Fibroblast of gingiva (primary cell): ENCODE results near the gene DENND2A.

Experiments used
- DNase-seq: peaks from one replicate; pipeline ENCODE4 v3.0.0-alpha.2; 2011; ENCODE audit warnings: low read depth

Gene DENND2A

DNA sequence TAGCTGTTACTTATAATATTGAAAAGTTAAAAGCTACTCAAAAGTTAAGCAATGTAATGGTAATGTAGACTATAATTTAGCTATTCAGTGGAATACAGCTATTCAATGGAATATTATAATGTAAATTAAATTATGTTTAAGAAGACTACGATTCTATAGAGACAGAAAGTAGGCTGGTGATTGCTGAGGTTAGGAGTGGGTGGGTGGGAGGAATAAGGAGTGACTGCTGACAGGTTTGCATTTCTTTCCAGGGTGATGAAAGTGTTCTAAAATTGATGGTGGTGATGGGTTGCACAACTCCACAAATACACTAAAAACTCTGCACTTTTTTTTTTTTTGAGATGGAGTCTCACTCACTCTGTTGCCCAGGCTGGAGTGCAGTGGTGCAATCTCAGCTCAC is 21.4 kb downstream of the DENND2A start:
- no peak for DNase-seq

DNA sequence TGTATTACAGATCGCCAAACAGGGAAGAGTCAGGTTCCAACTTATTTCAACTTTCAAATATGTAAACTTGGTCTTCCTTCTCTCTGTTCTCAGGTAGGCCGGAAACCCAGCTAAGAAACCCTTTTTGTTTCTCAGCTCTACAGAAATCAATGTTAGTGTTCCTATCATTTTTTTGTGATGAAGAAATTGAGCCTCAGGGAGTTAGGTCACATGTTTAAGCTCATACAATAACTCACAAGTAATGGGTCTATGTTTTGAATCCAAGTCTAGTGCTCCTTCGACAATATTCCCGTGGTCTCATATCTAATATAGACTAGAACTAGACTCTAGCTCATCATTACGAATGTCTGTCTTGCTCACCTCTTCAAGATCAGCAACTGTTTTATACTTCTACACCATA is 22.3 kb downstream of the DENND2A start:
- DNase-seq = no peak

GRCh38 chr7:140617081-140617480 is 23.5 kb downstream of the DENND2A start:
- no peak for DNase-seq

DNA sequence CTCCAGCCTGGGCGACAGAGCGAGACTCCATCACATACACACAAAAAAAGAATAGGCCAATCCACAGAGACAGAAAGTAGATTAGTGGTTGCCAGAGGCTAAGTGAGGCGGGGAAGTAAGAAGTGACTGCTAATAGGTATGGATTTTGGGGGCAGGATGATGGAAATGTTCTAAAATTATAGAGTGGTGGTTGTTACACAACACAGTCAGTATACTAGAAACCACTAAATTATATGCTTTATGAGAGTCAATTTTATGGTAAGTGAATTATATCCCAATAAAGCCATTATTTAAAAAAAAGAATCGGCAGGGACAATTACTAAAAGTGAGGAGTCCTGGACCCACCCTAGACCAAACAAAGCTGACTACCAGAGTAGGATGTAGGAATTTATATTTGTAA is 24.3 kb downstream of the DENND2A start:
- DNase-seq = no peak

DNA sequence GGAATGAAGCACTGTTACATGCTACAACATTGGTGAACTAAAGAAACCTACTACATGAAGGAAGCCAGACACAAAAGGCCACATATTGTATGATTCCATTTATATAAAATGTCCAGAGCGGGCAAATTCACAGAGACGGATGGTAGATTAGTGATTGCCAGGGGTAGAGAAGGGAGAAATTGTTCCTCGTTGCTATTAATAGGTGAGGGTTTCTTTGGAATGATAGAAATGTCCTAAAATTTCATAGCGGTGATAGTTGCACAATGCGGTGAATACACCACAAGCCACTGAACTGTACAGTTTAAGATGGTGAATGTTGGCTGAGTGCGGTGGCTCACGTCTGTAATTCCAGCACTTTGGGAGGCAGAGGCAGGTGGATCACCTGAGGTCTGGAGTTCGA is 29.0 kb downstream of the DENND2A start:
- no peak for DNase-seq

DNA sequence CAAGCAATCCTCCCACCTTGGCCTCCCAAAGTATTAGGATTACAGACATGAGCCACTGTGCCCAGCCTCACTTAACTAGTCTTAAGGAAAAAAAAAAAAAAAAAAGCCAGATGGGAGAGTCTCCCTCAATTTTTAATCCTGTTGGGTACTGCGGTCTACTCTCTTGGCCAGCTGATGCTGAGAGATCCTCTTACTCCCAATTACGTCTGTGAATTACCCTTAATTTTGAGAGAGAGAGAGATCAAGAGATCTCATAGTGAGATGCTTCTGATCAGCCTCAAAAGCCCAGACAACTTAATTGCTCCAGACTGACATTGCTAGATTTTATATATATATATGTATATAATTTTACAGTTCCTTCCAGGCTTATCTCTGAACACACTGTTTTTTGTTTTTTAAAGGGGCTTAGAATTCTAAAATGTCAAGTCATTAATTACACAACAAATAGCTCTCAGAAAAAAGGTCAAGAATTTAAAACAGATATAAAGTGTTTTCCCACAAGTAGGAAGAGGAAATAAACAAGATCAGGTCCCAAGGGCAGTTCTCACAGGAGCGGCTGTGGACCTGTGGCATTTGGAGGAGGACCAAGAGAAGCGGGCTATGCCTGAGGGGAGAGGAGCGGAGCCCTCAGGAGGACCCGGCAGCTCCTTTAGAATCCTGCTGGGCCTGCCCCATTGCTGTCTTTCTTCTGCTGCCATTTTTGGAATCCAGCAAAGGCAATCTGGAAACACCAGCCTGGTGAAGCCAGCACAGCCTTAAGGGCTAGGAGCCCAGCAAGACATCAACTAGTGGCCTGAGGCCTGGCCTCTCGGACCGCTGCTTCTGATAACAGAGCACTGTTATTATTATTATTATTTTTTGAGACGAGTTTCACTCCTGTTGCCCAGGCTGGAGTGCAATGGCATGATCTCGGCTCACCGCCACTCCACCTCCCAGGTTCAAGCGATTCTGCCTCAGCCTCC is 30.1 kb downstream of the DENND2A start:
- DNase-seq = peak; percentile 51

- DNase-seq = no peak
These were observed 31.0 kb downstream of the DENND2A start for GRCh38 chr7:140609646-140610045.

- peak; percentile 94 for DNase-seq
These were observed 33.1 kb downstream of the DENND2A start for GRCh38 chr7:140607441-140607989.

DNA sequence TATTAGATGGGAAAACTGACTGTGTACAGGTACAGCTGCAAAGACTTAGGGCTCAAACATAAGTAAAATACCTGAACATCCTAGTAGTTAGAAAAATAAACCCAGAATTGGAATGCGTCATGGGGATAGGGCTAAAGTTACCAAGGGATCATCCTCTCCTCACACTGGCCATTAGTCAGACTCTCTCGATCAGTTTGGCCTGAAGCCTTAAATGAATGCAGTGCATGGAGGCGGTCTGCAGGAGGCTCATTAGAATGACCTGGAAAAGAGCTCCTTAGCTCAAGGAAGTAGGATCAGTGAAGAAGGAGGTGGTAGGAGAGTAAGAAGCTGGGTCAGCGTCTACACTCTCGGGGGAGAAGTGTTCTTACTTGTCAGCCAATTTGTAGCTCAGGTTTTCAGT is 35.3 kb downstream of the DENND2A start:
- DNase-seq = peak; percentile 70

GRCh38 chr7:140604760-140605159 is 35.9 kb downstream of the DENND2A start:
- peak; percentile 89 for DNase-seq

DNA sequence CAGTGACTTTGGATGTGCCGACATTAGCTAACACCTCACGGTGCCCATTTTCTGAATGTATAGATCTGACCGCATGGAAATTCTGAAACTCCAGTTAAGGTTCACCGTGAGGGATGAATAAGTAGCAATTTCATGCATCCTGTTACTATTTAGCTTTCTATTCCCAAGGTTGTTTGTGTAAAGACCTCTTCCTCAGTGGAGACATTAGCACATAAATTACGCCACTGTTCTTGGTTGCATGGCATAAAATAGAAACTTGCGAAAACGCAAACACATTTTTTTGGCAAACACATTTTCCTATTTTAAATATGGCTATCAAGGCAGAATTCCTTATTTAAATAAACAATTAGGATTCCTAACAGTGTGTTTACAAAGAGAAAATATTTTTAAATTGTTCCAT is 36.5 kb downstream of the DENND2A start:
- DNase-seq = peak; percentile 68

DNA sequence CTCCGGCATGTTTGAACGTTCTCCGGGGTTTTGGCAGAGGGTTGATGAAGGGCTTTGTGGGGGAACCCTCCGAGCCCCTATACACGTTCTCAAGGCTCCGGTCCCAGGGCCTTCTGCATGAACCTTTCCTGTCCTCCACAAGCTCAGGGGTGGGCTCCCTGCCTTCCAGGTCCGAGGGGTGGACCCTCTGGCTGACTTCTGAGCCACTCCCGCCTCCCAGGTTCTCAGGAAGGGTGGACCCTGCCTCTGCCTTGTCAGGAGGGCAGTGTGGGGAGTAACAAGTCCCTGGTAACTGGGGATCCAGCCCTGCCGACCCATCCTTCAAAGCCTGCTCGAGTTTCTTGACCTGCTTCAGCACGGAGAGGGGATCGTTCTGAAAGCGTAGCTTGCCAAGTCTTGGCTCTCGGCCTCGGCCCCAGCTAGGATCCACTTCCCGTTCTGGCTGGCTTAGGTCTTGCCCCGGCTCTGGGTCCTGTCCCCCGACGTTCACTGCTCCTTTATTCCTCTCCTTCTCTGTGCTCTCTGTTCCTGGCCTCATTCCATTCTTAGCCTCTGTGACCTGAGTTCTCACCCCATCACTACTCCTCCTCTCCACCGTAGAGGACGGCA is 38.9 kb downstream of the DENND2A start:
- DNase-seq = no peak

DNA sequence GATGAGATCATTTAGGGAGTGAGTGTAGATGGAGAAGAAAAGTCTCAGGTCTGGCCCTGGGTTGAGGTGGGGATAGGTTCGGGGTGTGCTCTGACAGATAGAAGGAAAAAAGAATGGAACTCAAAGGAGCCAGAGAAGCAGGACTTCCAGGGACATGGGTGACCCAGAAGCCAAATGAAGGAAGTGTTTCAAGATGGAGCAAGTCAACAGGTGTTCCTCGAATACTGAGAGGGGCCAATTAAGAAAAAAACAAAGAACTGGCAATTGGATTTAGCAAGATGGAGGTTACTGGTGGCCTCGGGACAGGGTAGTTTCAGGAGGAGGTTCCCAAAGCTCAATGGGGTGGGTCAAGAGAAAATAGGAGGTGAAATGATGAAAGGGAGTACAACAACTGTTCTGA is 40.3 kb downstream of the DENND2A start:
- DNase-seq = no peak

- no peak for DNase-seq
These were observed 43.1 kb downstream of the DENND2A start for GRCh38 chr7:140597428-140597949.

DNA sequence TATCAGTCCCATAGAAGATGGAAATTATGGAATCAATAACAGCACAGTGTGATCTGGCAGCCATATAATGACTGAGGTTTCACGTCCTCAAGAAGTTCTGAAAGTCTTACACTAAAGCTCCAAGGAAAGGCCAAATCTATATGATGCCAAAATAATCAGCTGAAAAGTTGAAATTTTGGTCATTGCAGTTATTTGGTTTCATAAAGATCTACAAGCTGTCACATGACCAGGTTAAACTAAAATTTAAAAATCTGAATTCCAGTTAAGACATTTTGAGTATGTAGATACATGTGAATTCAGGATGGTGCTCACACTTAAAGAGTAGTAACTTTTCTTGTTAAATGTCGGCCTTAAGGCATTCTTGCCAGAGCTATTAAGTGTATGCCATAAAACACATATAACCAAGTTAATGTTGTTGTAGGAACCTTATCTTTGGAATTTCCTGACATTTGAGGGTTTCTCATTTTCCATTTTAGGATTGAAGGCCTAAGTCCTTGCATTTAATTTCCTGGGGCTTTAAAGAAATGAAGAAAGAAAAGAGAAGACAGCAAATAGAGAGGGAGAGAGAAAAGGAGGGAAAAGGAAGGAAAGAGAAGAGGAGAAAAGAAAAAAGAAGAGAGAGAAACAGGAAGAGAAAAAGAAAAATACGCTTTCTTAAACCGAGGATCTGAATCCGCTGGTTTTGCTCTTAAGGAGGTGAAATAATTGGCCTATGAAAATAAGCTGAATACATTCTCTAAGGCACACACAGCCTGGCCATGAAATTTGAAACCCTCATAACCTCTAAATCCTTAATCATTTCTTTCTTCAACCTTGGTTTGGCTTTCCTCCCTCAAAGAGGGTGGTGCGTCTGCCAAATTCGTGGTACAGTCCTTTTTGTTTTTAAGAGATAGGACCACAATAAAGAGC is 43.8 kb downstream of the DENND2A start:
- DNase-seq = no peak

- no peak for DNase-seq
These were observed 45.0 kb downstream of the DENND2A start for GRCh38 chr7:140595468-140596092.

GRCh38 chr7:140594131-140594691 is 46.4 kb downstream of the DENND2A start:
- no peak for DNase-seq

DNA sequence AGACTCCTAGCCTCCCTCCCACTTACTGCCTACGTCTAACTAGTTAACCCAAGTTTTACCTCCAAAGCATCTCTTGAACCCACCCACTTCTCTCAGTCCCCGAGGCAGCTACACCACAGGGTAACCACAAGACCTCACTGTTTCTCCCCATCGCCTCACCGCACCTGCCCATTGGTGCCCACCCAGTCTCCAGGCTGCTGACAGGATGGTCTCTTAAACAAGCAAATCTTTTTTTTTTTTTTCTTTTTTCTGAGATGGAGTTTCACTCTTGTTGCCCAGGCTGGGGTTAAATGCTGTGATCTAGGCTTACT is 47.0 kb downstream of the DENND2A start:
- DNase-seq = no peak

DNA sequence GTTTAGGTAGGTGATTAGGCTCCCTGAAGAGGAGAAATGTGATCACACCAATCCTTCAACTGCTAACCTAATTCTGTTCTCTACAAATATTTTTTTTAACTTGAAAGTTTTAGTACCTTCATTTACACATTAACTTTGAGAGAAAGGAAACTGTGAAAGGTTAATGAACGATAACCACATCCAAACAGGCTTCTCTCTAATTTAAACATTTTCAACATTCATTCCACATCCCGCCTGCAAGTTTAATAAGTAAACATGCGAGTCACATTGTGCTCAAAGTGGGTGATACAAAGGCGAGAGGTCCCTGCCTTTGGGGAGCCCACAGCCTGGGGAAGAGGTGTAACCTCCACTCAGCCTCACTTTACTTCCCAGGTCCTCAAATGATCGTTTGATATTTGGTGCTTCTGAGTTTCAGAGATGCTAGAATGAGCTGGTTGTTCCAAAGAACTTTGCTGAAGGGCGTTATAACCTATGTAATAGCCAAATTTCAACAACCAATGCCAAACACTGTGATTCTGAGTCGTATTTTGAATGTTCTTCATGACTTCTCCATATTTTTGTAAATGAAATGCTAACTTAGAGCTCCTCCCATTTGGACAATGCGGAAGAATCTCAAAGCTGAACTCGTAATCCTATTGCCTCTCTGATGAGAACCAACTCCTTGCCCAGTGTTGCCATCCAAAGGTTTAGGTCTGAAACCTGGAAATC is 47.5 kb downstream of the DENND2A start:
- DNase-seq = no peak

- no peak for DNase-seq
These were observed 49.3 kb downstream of the DENND2A start for GRCh38 chr7:140591180-140591902.
